Measurements from ENCODE around the gene ZSWIM1.
"Not testable (repeated sequence)": the region's sequence is repeated elsewhere in the genome, so short reads cannot be mapped to it uniquely, and the experiment has no call there.

ZSWIM1 gene

GRCh38 chr20:45909817-45910669 is 29.0 kb downstream of the ZSWIM1 start:
- no peak for DNase-seq

DNA sequence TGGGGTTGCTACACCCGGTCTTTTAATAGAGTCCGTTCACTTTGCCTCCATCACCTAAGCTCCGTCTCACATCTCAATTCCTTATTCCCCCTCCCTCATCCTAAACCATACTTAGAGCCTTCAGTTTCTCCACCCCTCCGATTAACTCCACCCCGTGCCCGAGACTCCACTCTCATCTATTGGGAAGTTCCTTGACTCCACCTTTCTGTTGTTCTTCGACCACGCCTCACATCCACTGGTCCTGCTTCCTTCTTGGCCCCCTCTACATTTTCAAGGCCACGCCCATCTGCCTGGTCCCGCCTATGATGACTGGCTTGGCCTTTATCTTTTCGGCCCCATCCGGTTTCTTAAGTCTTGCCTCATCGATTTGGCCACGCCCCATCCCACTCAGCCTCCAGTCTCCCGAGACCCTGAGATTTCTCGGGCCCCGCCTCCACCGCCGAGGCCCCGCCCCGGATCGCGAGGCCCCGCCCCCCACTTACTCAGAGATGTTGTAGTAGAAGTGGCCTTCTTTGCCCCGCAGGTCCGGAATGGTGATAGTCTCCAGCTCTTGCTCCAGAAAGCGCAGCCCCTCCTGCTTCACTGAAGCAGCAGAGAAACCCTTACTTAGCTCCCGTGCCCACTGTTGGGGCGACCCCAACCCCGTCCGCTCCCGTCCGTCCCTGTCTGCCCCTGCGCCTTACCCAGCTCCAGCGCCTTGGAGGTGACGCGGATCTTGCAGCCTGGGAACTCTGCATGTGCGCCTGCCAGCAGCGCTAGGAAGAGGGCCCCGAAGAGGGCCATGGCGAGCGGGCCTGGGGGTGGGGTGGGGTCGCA is 29.9 kb downstream of the ZSWIM1 start:
- peak; percentile 94 for DNase-seq

DNA sequence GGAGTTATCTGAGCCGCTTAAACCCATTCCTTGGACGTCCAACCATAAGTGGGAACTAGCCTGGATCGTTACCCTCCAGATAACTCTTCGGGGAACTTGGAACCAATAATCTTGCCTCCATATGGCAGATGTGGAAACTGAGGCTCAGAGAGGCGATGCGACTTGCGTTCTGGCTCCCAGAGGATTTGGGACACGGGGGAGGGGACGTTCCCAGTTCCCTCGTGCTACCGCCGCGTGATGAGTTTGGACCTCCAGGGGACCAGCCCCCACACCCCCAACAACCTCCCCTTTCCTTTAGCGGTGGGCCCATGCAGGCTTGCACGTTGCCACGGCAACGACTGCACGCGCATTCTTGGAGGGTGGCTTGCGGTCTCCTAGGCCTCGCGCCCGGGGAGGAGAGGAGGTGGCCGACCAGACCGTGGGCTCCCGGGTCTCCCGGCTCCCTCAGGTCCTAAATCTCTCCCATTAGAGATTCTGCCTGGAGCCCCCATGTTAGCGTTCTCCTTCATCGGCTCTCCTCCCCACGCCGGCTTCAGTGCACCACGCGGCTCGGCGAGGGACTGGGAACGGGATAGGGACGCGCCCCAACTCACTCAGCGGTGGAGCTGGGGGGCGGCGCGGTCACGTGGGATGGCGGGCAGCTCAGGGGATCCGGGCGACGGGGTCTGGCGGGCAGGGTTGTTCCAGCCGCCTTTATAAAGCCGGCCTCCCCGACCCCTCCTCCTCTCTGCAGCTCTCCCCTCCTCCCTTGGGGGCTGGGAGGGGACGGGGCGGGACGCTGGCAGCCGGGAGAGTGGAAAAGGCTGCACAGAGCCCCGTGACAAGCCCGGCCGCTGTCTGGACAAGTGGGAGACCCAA is 30.7 kb downstream of the ZSWIM1 start, which contains the start of gene PLTP:
PLTP (minus strand) TSS at position 670 of the 858 bp plus-strand sequence. CDS start 703 bp downstream, outside the sequence.
- DNase-seq, result peak; percentile 71

DNA sequence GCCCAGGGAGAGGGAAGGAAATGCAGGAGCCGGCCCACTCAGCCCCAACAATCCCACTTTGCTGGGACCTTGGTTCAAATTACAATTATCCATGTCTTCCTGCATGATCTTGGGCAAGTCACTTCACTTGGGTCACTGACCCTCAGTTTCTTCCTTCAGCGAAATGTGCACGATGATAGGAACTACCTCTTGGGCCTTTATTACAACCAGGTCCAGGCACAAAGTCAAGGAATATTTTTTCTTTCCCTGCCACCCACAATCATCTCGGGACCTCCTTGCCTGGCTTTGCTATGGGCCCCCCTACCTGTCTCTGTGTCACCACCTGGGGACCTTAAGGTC is 31.3 kb downstream of the ZSWIM1 start:
- no peak for DNase-seq

- DNase-seq, result no peak
Measured at GRCh38 chr20:45913116-45913515, 32.1 kb downstream of the ZSWIM1 start.

- DNase-seq, result no peak
Measured at GRCh38 chr20:45917790-45918141, 36.7 kb downstream of the ZSWIM1 start.

DNA sequence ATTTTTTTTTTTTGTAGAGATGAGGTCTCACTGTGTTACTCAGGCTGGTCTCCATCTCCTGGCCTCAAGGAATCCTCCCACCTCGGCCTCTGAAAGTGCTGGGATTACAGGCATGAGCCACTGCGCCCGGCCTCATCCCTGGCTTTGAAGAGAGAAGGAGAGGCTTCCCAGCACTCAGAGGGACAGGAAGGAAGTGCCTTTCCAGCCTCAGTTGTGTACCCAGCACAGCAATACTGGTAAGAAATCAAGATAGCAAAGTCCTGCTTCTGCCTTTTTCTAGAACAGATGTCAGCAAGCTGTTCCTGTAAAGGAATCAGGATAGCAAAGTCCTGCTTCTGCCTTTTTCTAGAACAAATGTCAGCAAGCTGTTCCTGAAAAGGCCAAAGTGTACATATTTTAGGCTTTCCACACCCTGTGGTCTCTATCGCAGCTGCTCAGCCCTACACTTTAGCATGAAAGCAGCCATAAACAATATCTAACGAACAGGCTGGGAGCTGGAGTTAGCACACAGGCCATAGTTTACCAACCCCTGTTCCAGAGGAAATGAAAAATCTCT is 37.2 kb downstream of the ZSWIM1 start:
- no peak for DNase-seq

DNA sequence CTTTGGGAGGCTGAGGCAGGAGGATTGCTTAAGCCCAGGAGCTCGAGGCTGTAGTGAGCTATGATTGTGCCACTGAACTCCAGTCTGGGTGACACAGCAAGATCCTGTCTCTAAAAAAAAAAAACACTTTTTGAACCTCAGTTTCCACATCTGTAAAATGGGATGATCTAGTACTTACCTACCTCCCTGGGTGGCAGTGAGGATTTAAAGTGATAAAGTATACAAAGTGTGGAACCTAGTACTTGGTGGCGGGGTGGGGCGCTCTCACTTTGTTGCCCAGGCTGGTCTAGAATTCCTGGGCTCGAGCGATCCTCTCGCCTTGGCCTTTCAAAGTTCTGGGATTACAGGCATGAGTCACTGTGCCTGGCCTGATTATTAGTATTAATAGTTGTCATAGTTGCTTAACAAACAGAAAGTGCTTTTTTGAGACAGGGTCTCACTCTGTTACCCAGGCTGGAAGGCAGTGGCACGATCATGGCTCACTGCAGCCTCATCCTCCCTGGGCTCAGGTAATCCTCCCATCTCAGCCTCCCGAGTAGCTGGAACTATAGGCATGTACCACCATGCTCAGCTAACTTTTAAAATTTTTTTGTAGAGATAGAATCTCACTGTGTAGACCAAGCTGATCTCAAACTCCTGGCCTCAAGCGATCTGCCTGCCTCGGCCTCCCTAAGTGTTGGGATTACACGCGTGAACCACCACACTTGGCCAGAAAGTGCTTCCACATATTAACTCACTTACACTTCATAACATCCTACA is 37.9 kb downstream of the ZSWIM1 start:
- DNase-seq, result no peak

DNA sequence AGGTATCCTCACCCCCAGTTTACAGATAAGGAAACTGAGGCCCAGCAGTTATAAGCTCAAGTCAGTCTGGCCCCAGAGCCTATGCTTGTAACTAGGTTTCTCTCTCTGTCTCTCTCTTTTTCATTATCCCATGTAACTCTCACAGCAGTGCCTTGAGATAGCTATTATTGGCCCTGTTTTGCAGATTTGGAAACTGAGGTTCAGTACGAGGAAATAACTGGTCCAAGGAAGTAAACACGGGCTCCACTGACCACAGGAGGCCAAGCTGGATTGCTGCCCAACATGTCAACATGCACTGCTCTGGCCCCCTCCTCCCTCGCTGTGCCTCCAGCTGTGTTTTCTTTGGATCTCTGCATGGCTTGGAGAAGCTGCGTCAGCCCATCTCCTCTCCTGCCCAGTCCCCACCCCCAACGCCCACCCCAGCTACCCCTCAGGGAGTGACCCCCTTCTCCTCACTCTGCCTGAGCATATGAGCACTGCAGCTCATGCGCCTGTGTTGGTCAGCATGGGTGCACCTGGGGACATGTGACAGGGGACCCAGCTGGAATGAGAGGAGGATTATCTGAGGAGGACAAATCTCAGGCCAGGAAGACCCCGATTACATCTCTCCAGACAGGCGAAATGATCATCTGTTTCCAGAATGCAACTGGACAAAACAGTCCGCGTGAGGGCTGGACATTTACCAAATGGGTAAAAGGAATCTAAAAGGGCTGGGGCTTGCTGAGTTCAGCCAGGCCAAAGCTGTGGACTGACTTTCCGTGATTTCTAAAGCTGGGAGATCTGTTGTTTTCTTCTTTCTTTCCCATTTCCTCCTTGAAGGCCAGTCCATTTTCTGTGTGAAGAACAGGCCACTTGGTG is 38.7 kb downstream of the ZSWIM1 start:
- no peak for DNase-seq

GRCh38 chr20:45920462-45921336 is 39.7 kb downstream of the ZSWIM1 start:
- no peak for DNase-seq

- no peak for DNase-seq
Measured at GRCh38 chr20:45921337-45922189, 40.5 kb downstream of the ZSWIM1 start.

DNA sequence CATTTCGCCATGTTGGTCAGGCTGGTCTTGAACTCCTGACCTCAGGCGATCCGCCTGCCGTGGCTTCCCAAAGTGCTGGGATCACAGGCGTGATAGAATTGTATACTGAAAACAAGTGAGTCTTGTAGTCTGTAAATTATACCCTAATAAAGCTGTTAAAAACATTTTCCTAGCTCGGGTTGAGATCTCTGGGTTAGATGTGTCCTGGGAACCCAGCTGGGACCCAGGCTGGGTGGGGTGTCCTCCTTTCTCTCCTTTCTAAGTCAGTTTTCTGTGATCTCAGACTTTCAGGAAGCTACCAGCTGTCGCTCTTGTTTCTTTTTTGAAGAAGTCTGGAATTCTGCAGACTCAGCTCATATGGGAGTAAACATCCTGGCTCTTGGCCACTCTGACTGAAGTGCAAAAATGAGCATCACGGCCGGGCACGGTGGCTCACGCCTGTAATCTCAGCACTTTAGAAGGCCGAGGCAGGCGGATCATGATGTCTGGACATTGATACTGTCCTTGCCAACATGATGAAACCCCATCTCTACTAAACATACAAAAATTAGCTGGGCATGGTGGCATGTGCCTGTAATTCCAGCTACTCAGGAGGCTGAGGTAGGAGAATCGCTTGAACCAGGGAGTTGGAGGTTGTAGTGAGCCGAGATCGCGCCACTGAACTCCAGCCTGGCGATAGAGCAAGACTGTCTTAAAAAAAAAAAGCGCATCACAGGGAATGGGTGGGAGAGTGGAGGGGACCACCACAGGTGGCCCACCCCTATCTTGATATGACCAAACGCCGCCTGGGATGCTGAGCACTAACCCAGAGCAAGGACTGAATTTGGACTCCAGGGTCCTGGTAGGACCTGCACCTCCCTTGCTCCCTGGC is 43.6 kb downstream of the ZSWIM1 start:
- DNase-seq, result no peak

DNA sequence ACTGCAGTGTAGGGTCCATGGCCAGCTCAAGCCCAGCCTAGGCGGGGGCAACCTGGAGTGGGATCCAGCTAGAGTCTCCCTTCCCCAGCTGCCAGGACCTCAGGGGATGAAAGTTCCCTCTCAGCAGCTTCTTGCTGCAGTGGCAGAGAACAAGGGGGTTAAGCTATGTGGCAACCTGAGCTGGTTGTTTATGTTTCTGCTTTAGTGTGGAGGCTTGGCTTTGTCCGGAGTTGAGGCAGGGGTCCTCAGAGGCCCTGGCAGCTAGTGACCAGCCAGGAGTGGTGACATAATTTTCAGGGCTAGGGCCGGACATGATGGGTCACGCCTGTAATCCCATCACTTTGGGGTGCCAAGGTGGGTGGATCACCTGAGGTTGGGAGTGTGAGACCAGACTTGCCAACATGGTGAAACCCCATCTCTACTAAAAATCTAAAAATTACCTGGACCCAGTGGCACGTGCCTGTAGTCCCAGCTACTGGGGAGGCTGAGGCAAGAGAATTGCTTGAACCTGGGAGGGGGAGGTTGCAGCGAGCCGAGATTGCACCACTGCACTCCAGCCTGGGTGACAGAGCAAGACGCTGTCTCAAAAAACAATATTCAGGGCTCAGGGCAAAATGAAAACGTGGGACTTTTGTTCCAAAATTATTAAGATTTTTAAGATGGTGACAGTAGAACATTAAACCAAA is 44.9 kb downstream of the ZSWIM1 start:
- DNase-seq, result no peak

DNA sequence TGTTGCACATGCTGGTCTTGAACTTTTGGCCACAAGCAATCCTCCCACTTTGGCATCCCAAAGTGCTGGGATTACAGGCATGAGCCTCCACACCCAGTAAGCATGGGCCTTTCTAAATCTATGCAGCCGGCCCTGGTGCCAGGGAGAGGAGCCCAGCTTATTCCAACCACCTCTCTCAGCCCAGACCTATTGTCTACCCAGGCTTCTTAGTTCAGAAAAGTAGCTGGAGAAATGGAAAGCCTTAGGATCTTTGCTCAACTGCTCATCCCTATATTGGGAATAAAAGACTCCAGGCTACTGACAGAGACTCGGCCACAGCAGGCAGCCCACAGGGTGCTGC is 45.7 kb downstream of the ZSWIM1 start:
- DNase-seq, result no peak

GRCh38 chr20:45927071-45927878 is 46.2 kb downstream of the ZSWIM1 start:
- no peak for DNase-seq

DNA sequence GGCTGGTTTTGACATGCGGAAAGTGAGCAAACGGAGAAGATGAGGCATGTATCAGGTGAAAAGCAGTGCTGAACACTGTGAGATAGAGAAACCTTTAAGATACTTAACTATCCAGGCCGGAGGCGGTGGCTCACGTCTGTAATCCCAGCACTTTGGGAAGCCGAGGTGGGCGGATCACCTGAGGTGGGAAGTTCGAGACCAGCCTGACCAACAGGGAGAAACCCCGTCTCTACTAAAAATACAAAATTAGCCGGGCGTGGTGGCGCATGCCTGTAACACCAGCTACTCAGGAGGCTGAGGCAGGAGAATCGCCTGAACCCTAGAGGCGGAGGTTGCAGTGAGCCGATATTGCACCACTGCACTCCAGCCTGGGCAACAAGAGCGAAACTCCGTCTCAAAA is 50.7 kb downstream of the ZSWIM1 start:
- not testable (repeated sequence) for DNase-seq

Data from activated effector memory CD4-positive, alpha-beta T cell treated with anti-CD3 and anti-CD28 coated beads, Interleukin-2, amount 50 U/mL, for 16 hours (primary cell).